Thymus (tissue), 11 donors: ENCODE data around the gene SH3BGRL. TPM values are rescaled to one million over a fixed set of nuclear protein-coding genes. Genes with fewer than 3 reads are reported as not detected.

ENCODE experiments used
- DNase-seq, 9 donors: peaks; one replicate each; pipeline ENCODE4 v3.0.0-alpha.2; 2013; ENCODE audit warnings: low spot score in 9 of 9, low read depth in 6 of 9, missing footprints in 1 of 9
- H3K27ac ChIP-seq, 2 donors: one replicate each; pipeline ENCODE4 v1.5.1; 2013; ENCODE audit warnings: control low read depth in 1 of 2, low read depth in 1 of 2, low read length in 1 of 2, mild to moderate bottlenecking in 1 of 2, moderate library complexity in 1 of 2
- H3K27me3 ChIP-seq, 2 donors: one replicate each; pipeline ENCODE4 v1.5.1; 2013; ENCODE audit warnings: low read length in 1 of 2; ENCODE audit not compliant: control insufficient read depth in 2 of 2, insufficient read depth in 1 of 2
- H3K36me3 ChIP-seq, 2 donors: one replicate each; pipeline ENCODE4 v1.5.1; 2013; ENCODE audit warnings: low read length in 1 of 2, mild to moderate bottlenecking in 1 of 2, moderate library complexity in 1 of 2; ENCODE audit not compliant: control insufficient read depth in 2 of 2, insufficient read depth in 2 of 2
- H3K4me1 ChIP-seq, 2 donors: one replicate each; pipeline ENCODE4 v1.5.1; 2013; ENCODE audit warnings: low read length in 2 of 2; ENCODE audit not compliant: control insufficient read depth in 2 of 2, insufficient read depth in 2 of 2
- H3K4me3 ChIP-seq, 2 donors: one replicate each; pipeline ENCODE4 v1.5.1; 2013; ENCODE audit warnings: low read length in 2 of 2, control low read depth in 1 of 2, mild to moderate bottlenecking in 1 of 2
- H3K9me3 ChIP-seq, 2 donors: one replicate each; pipeline ENCODE4 v1.5.1; 2013; ENCODE audit warnings: low read length in 1 of 2, mild to moderate bottlenecking in 1 of 2; ENCODE audit not compliant: control insufficient read depth in 2 of 2, insufficient read depth in 1 of 2
- WGBS: extraction: QIAGEN DNeasy Blood & Tissue Kit; methylation state at CpG from one replicate; pipeline ENCODE4 v1.1.7; 2013; 5-methylcytosine and 5-hydroxymethylcytosine counted together
- polyA plus RNA-seq: library from polyadenylated mRNA; stranded (reverse); fragments of 200-250 nt; gene quantifications from one replicate; pipeline ENCODE4 v1.2.3, GENCODE V29; 2013
- total RNA-seq: library from RNA; stranded (reverse); fragments of 120-200 nt; gene quantifications from one replicate; pipeline ENCODE4 v1.2.4, GENCODE V29; 2013
- donor health status: healthy.

The SH3BGRL gene
- total and polyA plus RNA-seq, 2 donors: 110 to 201 TPM

DNA sequence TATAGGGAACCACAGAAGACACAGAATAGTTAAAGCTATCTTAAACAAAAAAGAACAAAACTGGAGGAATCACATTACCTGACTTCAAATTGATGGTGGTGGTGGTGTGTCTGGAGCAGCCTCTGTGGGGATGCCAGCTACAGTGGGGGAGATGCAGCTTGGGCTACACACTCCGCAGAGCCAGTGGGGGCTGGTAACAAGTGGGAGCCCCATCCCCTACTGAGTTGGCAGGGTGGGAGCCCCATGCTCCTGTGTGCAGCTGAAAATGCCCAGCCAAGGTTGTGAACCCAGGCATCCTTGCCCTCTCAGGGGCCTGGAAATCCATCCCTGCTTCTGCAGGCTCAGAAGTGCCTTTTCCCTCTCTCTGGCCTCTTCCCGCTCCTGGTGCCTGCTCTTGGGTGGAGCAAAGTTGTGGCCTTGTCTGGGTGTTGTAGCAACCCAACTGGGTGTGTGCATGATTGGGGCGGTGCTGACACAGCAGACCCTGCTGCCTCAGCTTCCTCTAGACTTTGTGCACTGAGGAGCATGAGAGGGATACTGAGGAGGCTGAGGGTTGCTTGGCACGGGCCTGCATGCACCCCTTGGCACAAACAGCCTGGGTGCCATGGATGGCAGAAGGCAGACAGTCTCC is 38.9 kb downstream of the SH3BGRL start:
- no peak overlapping the region for H3K27ac ChIP-seq
- H3K27me3 ChIP-seq: no peaks in the 10 kb centered on the region
- H3K36me3 ChIP-seq: peaks cover 0 to 8% of the 10 kb centered on the region in 2 donors
- peaks cover 3 to 18% of the 10 kb centered on the region in 2 donors for H3K9me3 ChIP-seq
- 92% methylated on average over 4 of the region's 4 CpGs for WGBS
- no peaks in the 10 kb centered on the region for H3K4me1 ChIP-seq
- H3K4me3 ChIP-seq: no peak overlapping the region
- DNase-seq: no peak

DNA sequence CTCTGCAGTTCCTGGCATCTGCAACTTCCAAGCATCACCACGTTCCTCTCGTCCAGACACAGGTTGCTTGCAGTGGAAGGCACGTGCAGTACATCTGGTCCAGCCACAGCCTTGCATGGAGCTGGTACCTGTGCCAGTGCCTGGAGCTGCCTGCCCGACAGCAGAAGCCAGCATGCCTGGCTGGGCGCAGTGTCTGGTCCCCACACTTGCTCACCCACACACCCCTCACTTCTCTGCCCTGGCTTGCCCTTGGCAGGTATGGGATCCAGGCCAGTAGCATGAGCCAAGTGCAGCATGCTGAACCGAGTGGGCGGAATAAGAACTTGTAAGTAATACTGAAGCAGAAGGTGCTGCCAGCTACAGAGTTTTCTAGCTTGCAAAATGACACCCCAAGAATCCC is 39.9 kb downstream of the SH3BGRL start:
- Histone ChIP-seq H3K4me3 (no peak overlapping the region), H3K27ac (no peak overlapping the region), H3K9me3 (peaks cover 3 to 18% of the 10 kb centered on the region in 2 donors), H3K27me3 (no peaks in the 10 kb centered on the region), H3K4me1 (no peaks in the 10 kb centered on the region), H3K36me3 (peaks cover 0 to 8% of the 10 kb centered on the region in 2 donors)
- no peak for DNase-seq
- WGBS: 96% methylated on average over 7 of the region's 7 CpGs

DNA sequence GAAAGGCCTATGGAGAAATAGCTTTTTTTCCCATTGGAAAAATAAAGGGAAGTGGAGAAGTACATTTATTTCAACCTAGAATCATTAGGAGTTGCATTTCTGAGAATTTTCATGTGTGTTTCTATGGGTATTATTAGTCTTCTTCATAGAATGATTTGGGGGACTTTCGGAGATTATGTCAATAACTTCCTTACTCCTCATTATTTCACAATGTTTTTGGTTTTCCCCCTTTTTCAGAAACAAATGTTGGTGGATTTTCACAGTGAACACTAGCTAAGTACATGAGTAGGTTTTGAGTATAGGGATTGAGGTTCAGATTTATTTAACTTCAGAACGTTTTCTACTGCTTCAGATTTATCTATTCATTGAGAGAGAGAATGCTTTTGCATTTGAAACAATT is 54.0 kb downstream of the SH3BGRL start:
- Histone ChIP-seq H3K27me3 (no peaks in the 10 kb centered on the region), H3K9me3 (no peaks in the 10 kb centered on the region), H3K27ac (no peak overlapping the region), H3K36me3 (no peaks in the 10 kb centered on the region), H3K4me3 (no peak overlapping the region), H3K4me1 (no peaks in the 10 kb centered on the region)
- no peak for DNase-seq
- 94% methylated on average over 2 of the region's 2 CpGs for WGBS

DNA sequence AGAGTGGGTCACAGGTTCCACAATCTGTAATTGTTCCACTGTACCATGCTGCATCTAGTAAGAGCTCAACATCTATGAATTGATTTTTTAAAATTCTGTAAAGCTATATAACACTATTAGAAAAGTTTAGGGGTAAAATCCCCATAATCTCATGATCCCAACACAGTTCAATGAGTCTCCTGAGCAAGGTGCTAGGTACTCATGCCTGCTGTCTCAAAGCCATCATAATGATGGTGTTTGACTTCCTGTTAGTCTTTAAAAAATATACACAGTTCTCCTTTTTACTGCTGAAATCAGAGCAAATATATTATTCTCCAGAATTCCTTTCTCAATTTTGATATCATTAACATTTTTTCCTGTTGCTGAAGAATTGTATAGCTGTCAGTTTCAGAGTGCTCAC is 55.9 kb downstream of the SH3BGRL start:
- no peaks in the 10 kb centered on the region for H3K27me3 ChIP-seq
- H3K27ac ChIP-seq: no peak overlapping the region
- no peak for DNase-seq
- no peaks in the 10 kb centered on the region for H3K9me3 ChIP-seq
- no peaks in the 10 kb centered on the region for H3K36me3 ChIP-seq
- no peaks in the 10 kb centered on the region for H3K4me1 ChIP-seq
- H3K4me3 ChIP-seq: no peak overlapping the region

DNA sequence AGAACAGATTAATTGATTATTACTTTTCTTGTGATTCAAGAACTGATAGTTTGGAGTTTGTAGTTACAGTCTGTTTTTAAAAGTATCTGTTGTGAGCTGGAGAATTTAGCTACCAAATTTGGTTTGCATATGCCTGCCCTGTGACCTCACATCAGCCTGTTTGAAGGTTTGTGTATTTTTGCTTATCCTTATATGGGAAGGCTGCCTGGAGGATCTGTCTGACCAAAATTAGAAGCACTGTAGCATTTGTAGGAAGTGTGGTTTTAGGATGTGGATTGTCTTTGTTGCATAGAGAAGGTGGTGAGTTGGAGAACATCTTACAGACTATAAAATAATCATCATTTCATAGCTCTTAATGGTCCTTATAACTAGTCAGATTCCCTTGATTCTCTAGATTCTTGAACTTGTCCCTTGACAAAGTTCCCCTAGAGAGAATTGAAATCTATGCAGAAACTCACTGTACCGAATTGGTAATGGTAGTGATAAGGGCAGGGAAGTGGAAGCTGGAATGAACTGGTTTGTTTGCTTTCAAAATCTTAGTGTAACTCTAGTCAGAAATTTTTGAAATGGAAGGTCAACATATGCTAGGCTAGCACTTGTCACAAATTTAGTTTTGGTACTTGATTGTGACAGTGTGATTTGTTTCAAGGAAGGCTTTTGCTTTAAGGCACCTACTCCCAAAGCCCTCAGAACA is 57.3 kb downstream of the SH3BGRL start:
- Histone ChIP-seq H3K27ac (no peak overlapping the region), H3K4me3 (no peak overlapping the region), H3K36me3 (no peaks in the 10 kb centered on the region), H3K27me3 (no peaks in the 10 kb centered on the region), H3K4me1 (no peaks in the 10 kb centered on the region), H3K9me3 (no peaks in the 10 kb centered on the region)
- WGBS: 93% methylated on average over 1 of the region's 1 CpG
- no peak for DNase-seq

DNA sequence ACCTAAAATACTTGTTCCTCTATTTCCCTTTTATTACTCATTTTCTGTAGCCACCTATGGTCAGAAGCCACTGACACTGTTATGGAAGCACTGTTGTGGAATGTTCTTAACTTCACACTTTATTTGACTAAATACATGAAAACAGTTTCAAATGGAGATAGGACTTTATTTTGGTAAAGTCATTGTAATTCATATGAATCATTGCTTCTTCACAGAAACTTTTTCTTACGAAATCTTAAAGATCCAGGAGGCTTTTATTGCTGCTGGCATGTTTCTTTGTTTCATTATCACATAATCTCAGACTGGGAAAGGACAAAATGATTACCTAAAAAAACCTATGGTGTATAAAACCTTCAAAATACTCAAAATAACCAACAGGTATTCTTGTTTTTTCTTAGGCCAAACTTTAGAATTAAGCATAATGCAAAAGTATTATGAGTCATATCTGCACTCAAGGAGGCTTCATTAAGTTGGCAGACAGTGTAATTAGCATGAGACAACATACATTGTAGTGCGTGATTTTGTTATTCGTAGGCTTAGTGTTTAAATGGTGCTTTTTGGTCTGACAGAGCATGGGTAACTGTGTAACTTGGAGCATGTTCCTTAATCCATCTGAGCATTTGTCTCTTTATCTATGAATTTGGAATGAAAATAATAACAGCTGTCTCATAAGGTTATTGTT is 58.0 kb downstream of the SH3BGRL start:
- H3K27ac ChIP-seq: no peak overlapping the region
- 98% methylated on average over 3 of the region's 3 CpGs for WGBS

DNA sequence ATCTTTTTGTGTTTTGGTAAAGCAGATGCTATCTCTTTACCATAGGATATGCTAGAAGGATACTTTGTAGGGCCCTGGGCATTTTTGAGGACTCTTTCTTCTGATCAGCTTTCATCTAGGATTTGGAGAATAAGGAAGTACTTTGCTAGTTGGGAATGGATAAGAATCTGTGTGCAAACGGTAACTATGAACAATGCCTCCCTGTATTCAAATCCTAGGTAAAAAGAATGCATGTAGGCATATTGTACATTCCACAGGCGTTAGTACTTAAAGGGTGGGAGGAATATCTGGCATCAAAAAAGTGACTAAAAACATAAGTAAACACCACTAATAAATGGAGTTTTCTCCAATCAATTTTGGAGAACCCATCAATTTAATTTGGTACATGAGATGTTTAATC is 59.7 kb downstream of the SH3BGRL start:
- Histone ChIP-seq H3K4me3 (no peak overlapping the region), H3K27ac (no peak overlapping the region), H3K4me1 (no peaks in the 10 kb centered on the region), H3K9me3 (no peaks in the 10 kb centered on the region), H3K36me3 (no peaks in the 10 kb centered on the region), H3K27me3 (no peaks in the 10 kb centered on the region)
- DNase-seq: no peak
- 94% methylated on average over 2 of the region's 2 CpGs for WGBS

More for the DNA sequence above, 58.0 kb downstream of the SH3BGRL start:
- Histone ChIP-seq H3K4me3 (no peak overlapping the region), H3K9me3 (no peaks in the 10 kb centered on the region), H3K27me3 (no peaks in the 10 kb centered on the region), H3K4me1 (no peaks in the 10 kb centered on the region), H3K36me3 (no peaks in the 10 kb centered on the region)
- no peak for DNase-seq

DNA sequence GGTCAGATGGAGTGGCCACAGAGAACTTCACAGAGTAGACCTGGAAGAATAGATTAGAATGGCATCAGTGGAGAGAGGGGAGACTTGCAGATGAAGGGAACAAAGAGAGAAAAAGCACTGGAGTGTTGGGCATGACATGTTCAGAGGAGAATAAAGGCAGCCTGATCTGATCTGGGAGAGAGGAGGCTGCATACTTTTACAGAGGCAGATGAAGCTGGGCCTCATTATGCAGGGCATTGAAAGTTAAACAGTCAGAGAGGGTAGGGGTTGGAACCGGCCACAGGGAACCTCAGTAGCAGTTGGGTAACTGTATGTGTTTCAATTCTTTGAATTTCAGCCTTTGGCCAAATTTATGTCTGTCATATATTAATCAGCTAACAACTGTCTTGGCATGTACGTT is 61.2 kb downstream of the SH3BGRL start:
- H3K27ac ChIP-seq: no peak overlapping the region
- no peaks in the 10 kb centered on the region for H3K4me1 ChIP-seq
- 88% methylated on average over 2 of the region's 2 CpGs for WGBS
- H3K36me3 ChIP-seq: no peaks in the 10 kb centered on the region
- no peak for DNase-seq
- H3K4me3 ChIP-seq: no peak overlapping the region
- no peaks in the 10 kb centered on the region for H3K9me3 ChIP-seq
- no peaks in the 10 kb centered on the region for H3K27me3 ChIP-seq

DNA sequence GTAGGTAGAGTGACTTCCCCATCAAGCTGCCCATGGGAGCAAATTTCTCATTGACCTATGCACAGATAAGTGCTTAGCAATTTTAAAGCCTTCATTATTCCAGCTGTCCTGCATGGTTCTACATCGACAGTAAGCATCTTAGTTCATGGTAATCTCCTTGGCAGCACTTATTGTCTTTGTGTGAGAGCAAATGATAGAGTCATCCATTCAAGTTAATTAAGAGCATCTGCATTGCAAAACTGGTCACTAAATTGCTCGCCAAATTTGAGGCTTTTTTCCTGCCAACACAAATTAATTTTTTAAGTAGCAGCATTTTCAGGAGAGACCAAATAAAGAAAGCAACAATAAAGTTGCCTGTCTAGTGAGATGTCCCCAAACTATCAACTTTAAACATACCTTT is 76.7 kb downstream of the SH3BGRL start:
- WGBS: 95% methylated on average over 2 of the region's 2 CpGs
- Histone ChIP-seq H3K4me1 (no peaks in the 10 kb centered on the region), H3K27me3 (no peaks in the 10 kb centered on the region), H3K4me3 (no peak overlapping the region), H3K27ac (no peak overlapping the region), H3K9me3 (no peaks in the 10 kb centered on the region), H3K36me3 (peaks cover 15 to 17% of the 10 kb centered on the region in 2 donors)
- no peak for DNase-seq
